ENCODE measurements around the gene ERN1. TPM values are rescaled to one million over a fixed set of nuclear protein-coding genes. Genes with fewer than 3 reads are reported as not detected.
A peak's percentile ranks its signal among the peaks of the same experiment; 100 is the strongest.
"Not testable (repeated sequence)": the region's sequence is repeated elsewhere in the genome, so short reads cannot be mapped to it uniquely, and the experiment has no call there.

Gene ERN1
- total RNA-seq, 1 experiment from 2014 or later, result 14.0 TPM

GRCh38 chr17:64145751-64146417 is 15.9 kb upstream of the ERN1 start:
- DNase-seq (ENCODE audit: extremely low read depth, low read depth), result peak; percentile 100

DNA sequence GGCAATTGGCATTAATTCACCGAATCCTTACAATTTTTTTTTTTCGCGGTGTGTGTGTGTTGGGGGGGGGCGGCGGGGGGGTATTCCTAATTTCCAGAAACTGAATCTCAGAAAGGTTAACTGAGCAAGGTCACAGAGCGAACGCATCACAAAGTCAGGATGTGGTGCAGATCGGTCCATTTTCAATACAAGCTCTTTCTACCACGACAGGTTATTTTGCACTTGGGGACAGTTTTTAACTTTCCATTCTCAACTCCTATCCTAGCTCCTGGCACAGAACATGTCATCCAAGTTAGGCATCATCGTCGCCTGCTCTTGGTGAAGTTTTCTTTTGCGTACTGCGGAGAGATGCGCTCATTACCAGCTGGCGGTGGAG is 15.4 kb upstream of the ERN1 start:
- no peak for DNase-seq (ENCODE audit: extremely low read depth, low read depth)

DNA sequence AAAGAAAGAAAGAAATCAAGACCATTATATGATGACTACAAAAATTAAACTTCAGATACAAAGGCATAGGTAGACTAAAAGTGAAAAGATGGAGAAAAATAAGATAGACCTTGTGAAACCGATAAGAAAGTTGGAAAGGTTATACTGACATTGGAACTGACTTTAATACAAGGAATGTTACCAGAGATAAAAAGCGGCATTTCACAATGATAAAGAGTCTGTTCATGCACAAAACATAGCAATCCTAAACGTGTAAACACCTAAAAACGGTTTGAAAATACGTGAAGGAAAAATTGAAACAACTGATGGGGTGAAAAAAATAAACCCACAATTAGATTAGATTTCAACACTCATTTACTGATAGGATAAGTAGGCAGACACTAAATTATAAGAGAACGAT is 9.6 kb upstream of the ERN1 start:
- no peak for DNase-seq (ENCODE audit: extremely low read depth, low read depth)

GRCh38 chr17:64138441-64138840 is 8.5 kb upstream of the ERN1 start:
- no peak for DNase-seq (ENCODE audit: extremely low read depth, low read depth)

DNA sequence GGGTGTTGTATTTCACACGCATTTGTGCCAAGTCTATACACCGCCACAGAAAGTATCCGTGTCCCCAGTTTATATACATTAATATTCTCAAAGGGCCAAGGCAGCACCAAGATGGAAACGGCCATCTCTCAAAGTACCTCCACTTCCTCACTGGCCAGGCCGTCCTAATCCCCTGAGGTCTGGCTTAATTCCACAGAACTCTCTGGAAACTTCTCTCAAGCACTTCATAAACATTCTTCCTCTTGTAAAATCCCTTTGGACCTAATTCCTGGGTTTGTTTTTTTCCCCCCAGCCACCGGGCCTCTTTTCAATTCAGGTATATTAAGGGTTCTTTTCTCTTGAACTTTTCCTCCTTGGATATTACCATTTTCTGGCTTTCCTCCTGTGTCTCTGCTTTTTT is 5.1 kb upstream of the ERN1 start:
- no peak for DNase-seq (ENCODE audit: extremely low read depth, low read depth)

GRCh38 chr17:64134216-64134970 is 4.4 kb upstream of the ERN1 start:
- no peak for DNase-seq (ENCODE audit: extremely low read depth, low read depth)

DNA sequence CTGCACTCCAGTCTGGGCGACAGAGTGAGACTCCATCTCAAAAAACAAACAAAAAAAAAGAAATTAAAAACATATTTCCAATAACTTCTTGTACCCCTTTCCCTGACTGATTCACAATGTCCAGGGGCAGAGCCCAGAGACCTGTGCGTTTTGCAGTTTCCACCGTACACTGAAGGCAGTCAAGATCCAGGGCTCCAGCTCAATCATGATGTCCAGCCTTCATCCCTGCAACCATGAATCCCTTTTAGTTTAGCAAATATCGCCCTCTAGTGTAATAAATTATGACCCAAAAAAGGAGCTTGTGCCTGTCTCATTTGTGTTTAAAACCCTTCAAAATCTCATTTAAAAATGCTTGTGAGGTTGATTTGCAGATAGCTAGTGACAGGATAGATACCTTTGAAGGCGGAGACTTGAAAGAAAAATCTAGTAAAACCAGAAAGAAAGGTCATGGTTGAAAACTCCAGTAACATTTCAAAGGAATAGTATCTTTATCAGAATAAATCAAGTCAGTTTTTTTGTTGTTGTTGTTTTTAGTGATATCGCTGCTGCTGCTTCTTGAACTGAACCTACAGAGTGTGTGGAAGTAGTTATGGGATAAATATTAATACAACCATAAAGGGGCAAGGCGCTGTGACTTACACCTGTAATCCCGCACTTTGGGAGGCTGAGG is 3.7 kb upstream of the ERN1 start:
- DNase-seq (ENCODE audit: extremely low read depth, low read depth), result peak; percentile 76

DNA sequence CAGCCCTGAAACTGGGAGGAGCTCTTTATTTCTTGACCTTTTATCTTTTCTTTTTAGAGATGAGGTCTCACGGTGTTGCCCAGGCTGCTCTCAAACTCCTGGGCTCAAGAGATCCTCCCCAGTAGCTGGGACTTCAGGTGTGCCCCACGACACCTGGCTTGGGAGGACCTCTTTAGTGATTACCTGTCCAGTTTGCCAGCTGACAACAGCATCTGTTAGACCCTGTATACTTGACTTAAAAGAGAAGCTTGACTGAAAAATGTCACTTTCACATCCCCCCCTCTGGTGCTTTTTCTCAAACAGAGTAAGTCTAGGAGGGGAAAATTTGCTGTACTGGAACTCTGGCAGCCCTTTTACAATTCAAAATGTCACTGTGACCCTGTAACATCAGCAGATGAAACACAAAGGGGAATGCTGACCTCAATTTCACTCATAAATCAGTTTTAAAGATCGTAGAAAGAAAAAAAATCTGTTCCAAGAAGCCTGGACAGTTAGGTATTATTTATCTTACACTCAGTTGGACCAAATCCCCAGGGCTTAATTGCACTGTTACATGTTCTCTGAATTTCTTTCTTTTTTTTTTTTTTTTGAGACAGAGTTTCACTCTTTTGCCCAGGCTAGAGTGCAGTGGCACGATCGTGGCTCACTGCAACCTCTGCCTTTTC is 1.8 kb upstream of the ERN1 start:
- DNase-seq (ENCODE audit: extremely low read depth, low read depth), result no peak

DNA sequence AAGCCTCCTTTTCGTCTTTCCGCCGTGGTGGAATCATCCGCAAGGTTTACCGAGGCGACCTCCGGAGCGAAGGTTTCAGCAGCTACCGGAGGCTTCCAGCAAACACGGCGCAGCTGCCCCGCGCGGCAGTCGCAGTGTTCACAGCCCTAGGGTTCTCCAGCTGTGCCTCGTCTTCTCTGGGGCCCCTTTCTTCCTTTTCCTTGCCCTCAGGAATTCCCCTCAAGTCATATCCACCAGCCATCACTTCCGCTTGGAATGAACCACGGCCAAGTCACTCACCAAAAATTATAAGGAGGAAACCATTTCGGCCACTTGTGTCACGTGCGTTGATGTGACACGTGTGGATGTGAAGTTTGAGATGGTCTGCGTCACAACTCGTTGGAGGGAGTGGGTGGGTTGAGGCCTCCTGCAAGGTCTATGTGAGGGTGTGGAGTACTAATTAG is 636 bp upstream of the ERN1 start:
- DNase-seq (ENCODE audit: extremely low read depth, low read depth), result no peak

GRCh38 chr17:64129515-64129764 is 504 bp downstream of the ERN1 start:
- DNase-seq (ENCODE audit: extremely low read depth, low read depth), result no peak

GRCh38 chr17:64128787-64129514 is 993 bp downstream of the ERN1 start:
- DNase-seq (ENCODE audit: extremely low read depth, low read depth), result no peak

DNA sequence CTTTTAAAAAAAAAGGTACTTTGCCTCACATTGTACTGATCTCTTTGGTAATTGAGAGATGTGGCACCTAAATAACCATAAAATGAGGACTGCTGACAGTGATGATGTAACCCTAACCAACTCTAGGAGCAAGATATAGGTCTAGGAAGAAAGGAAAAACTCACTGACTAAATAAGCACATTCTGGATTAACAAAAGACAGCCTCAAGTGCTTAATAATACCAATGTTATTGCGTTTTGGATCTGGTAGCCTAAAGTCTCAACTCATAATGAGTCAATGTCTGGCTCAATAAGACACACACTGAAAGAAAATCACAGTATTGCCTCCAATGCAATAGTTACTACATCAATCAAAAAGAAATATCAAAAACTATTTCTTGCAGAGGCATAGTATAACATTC is 3.0 kb downstream of the ERN1 start:
- no peak for DNase-seq (ENCODE audit: extremely low read depth, low read depth)

DNA sequence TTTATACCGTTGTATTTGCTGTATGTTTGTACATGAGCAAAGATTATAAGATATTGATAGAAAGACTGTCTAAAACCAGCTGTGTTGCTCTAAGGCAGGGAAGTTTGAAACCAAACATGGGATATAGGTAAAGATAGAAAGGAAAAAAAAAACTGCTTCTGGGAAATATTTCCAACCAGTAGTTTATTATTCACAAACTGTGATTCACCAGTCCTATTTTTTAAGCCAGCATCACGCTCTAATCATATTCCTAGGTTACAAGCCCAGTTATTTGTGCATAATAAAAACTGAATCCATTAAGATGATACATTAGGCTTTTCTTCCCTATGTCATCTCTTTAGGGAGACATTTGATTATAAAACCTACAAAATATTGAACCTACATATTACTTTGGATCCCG is 4.0 kb downstream of the ERN1 start:
- no peak for DNase-seq (ENCODE audit: extremely low read depth, low read depth)

GRCh38 chr17:64124609-64125008 is 5.3 kb downstream of the ERN1 start:
- no peak for DNase-seq (ENCODE audit: extremely low read depth, low read depth)

GRCh38 chr17:64123114-64123513 is 6.8 kb downstream of the ERN1 start:
- no peak for DNase-seq (ENCODE audit: extremely low read depth, low read depth)

DNA sequence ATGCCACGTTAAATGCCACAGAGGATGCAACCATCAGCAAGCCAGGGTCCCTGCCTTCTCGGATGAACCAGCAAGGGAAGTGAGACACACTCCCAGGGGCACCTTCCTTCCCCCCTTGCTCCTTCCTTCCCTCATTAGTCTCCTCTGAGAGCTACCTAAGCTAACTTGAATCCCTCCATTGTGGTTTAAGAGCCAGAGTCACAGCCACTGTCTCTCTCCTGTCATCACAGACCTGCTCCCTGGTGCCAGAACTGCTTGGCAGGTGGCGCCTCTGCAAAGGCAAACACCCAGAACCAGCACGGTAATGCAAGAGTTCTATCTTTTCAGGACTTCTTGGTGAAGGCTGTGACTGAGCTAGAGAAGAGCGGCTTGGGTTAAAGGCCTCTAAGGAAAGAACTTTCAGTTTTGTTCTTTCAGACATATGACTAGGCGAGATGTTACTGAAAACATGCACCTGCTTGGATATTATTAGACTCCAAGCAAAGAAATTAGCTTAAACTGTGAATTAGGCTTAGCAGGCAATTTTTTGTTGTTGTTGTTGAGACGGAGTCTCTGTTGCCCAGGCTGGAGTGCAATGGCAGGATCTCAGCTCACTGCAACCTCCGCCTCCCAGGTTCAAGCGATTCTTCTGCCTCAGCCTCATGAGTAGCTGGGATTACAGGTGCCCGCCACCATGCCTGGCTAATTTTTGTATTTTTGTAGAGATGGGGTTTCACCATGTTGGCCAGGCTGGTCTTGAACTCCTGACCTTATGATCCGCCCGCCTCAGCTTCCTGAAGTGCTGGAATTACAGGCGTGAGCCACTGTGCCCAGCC is 8.8 kb downstream of the ERN1 start:
- DNase-seq (ENCODE audit: extremely low read depth, low read depth), result not testable (repeated sequence)

DNA sequence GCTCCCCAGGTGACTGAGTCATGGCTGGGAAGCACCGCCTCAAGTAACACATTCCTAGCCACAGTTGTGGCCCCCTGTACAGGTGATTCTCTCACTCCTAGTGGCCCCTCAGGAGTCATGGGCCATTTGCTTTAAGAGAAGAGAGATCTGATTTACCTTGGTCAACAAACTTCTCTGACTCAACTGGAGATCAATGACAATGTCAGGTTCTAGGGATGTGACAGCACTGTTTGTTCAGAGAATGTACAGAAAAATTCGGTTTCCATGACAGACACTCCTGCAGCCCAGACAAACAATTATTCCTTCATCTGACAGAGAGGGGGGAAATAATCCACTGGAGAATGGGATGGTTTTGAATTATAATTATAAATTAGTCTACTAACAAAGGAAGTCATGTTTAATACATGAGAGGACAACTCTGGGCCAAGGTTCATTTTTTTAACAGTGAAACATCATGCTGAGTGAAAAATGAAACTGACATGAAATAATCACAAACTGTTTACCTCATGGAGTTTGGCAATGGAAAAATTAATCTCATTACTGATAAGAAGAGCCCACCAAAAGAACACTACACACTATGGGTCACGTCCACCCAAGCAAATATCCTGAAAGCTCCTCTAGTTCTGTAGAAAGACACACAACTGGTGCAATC is 9.7 kb downstream of the ERN1 start:
- no peak for DNase-seq (ENCODE audit: extremely low read depth, low read depth)

DNA sequence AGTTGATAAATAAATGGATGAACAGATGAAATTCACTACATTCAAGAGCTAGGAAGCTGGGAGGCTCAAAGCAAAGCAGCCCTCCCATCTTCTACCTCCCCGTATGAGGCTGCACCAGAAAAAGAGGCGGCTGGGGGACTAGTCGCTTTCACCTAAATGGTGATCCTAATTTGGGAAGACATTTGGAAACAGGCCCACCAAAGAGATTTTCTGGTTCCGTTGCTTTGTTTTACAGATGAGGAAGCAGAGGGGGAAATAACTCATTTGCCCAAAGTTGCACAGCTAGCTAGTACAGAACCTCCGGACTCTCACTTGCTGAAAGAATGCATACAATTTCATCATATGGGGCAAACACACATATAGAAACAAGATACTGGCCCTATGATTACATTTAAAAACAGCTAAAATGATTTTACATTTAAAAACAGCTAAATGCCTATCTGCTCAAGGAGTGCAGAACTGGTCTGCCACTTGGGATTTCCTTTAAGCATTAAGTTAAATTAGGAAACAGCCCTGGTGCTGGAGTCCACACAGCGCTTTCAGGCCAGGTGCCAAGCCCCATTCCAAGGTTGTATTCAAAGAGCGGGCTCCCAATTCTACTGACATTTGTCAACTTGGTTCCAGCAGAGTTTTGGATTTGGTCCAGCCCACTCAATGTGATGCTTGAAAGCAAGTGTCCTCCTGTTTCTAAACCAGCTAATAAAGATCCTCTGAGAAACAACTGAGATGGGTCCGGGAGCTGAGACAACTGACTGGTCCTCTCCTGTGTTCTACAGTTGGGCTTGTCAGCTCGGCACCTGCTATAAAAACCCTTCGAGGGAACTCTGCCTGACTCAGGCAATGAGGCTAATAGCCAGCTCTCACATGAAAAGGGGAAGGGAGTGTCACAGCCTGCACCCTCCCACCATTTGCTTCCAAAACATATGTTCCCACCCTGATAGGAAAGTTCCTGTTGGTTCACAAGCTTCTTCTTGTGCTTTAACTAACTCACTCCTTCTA is 11.7 kb downstream of the ERN1 start:
- no peak for DNase-seq (ENCODE audit: extremely low read depth, low read depth)
